ENCODE measurements around the gene UBL4B.

The UBL4B gene

GRCh38 chr1:110113551-110113950 is 1.3 kb downstream of the UBL4B start:
- DNase-seq (ENCODE audit: low read depth in 1 of 2, low spot score in 1 of 2): no peak

DNA sequence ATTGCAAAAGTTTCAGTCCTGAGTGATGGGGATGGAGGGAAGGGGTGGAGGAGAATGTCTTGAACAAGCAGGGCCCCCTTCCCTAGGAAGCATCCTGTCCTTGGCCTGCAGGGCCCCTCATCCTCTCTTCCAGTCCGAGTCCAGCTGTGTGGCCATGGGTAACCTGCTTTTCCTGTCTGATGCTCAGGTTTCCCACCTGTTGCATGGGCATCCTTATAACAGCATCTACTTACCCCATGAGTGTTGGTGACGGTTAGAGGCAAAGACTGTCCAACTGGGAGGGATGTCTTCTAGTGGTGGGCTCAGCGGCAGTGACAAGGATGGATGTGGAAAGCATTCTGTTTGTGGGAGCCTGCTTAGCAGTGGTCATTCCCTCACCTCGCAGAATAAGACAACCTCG is 1.9 kb downstream of the UBL4B start:
- DNase-seq (ENCODE audit: low read depth in 1 of 2, low spot score in 1 of 2): no peak

GRCh38 chr1:110114784-110115183 is 2.5 kb downstream of the UBL4B start:
- DNase-seq (ENCODE audit: low read depth in 1 of 2, low spot score in 1 of 2): no peak

DNA sequence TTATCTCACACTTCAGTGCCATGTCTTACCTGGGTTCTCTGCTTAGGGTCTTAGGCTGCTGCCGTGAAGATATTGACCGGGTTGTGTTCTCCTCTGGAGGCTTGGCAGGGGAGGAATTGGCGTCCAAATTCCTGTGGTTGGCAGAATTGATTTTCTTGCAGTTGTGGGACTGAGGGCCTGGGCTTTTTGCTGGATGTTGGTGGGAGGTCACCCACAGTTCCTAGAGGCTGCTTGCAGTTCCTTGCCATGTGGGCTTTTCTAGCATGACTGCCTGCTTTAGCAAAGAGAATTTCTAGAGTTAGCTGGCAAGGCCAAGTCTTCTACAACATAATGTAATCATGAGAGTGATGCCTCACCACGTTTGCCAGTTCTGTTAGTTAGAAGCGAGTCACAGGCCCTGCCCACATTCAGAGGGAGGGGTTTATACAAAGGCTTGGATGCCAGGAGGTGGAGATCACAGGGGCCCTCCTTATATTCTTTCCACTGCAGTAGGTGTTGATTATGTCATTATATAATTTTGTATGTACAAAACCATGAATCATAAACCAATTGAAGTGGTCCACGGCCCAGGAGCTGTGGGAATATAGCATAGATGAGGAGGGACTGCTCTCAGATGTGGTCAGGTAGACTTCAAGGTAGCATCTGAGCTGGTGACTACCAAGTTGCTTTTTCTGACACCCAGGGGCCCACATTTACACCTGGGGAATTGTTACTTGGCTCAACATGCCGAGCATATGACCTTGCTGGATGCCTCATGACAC is 6.6 kb downstream of the UBL4B start:
- DNase-seq (ENCODE audit: low read depth in 1 of 2, low spot score in 1 of 2): no peak

DNA sequence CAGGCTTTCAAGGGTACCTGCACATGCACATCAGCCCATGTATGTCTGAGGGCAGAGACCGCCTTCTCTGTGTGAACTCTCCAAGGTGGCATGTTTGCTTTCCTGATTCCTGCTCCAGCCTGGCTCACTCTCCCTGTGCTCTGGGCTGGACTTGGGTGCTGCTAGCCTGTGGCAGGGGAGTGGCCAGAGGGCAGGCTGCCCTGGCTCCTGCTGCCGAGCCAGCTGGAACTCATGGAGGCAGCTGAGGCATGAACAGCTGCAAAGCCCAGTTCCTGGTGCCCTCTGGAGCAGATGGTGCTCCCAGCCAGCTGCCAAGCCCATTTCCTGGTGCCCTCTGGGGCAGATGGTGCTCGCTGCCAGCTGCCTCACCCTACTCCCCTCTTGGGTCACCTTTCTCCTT is 7.6 kb downstream of the UBL4B start:
- no peak for DNase-seq (ENCODE audit: low read depth in 1 of 2, low spot score in 1 of 2)

- no peak for DNase-seq (ENCODE audit: low read depth in 1 of 2, low spot score in 1 of 2)
Observed at GRCh38 chr1:110120960-110121561, 8.8 kb downstream of the UBL4B start.

GRCh38 chr1:110123224-110123623 is 11.0 kb downstream of the UBL4B start:
- DNase-seq (ENCODE audit: low read depth in 1 of 2, low spot score in 1 of 2): no peak

- no peak for DNase-seq (ENCODE audit: low read depth in 1 of 2, low spot score in 1 of 2)
Observed at GRCh38 chr1:110125810-110126209, 13.6 kb downstream of the UBL4B start.

GRCh38 chr1:110130113-110130591 is 17.9 kb downstream of the UBL4B start:
- DNase-seq (ENCODE audit: low read depth in 1 of 2, low spot score in 1 of 2): no peak

GRCh38 chr1:110130989-110131388 is 18.7 kb downstream of the UBL4B start:
- DNase-seq (ENCODE audit: low read depth in 1 of 2, low spot score in 1 of 2): no peak

- no peak for DNase-seq (ENCODE audit: low read depth in 1 of 2, low spot score in 1 of 2)
Observed at GRCh38 chr1:110132682-110133081, 20.4 kb downstream of the UBL4B start.

- DNase-seq (ENCODE audit: low read depth in 1 of 2, low spot score in 1 of 2): no peak
Observed at GRCh38 chr1:110133436-110133835, 21.2 kb downstream of the UBL4B start.

DNA sequence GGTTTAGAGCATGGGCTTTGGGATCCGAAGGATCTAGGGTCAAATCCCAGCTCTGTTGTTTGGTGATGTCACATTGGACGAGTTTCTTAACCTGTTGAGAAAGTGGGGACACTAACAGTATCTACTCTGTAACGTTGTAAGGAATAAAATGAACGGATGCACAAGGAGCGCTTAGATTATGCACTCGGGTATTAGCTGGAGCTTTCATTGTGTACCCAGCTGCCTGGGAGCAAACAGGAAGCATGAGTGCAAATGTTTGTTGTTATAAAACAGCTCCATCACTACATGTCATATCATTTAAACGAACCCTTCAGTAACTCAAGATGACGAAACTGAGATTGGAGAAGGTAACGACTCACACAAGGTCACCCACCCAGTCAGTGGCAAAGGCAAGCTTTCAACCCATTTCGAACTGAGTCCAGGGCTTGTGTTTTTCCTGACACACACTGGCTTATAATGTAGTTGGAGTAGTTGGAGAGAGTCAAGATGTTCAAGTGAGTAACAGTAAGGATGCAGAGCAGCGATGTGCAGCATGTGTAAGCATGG is 21.9 kb downstream of the UBL4B start:
- DNase-seq (ENCODE audit: low read depth in 1 of 2, low spot score in 1 of 2): no peak

DNA sequence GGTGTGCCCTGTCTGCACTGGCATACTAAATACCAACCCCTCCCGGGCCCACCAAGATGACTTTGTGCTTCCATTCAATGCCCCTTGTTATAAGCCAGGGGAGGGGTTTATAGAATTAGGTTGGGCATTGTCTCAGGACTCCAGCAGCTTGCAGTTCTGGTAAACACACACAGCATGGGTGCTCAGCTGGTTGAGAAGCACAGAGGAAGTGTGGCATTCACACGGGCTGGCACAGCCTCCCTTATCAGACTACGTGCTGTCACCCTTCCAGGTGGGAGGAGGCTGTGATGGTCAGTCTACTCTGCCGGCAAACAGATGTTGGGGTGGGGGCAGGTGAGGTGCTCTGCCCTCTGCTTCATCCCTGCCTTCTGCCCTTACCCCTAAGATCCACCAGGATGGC is 23.0 kb downstream of the UBL4B start:
- no peak for DNase-seq (ENCODE audit: low read depth in 1 of 2, low spot score in 1 of 2)

- no peak for DNase-seq (ENCODE audit: low read depth in 1 of 2, low spot score in 1 of 2)
Observed at GRCh38 chr1:110135666-110136065, 23.4 kb downstream of the UBL4B start.

DNA sequence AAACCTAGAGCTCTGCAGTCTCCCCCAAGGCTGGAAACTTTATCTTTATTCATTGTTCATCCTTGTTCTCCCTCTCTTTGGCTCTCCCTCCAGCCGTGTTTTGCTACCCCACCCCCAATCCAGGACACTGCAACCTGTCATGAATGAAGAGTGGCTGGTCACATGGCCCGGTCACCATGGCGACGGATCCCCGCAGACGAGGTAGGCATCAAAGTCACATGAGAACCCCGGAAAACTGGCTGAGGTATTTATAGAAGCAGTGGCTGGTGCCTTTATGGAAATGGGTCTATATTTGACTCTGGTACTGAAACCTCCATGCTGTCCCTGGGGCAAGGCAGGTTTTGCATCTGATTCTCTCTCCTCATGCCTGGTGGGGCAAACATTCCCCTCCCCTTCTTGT is 24.7 kb downstream of the UBL4B start:
- no peak for DNase-seq (ENCODE audit: low read depth in 1 of 2, low spot score in 1 of 2)

GRCh38 chr1:110138956-110139355 is 26.7 kb downstream of the UBL4B start:
- no peak for DNase-seq (ENCODE audit: low read depth in 1 of 2, low spot score in 1 of 2)

DNA sequence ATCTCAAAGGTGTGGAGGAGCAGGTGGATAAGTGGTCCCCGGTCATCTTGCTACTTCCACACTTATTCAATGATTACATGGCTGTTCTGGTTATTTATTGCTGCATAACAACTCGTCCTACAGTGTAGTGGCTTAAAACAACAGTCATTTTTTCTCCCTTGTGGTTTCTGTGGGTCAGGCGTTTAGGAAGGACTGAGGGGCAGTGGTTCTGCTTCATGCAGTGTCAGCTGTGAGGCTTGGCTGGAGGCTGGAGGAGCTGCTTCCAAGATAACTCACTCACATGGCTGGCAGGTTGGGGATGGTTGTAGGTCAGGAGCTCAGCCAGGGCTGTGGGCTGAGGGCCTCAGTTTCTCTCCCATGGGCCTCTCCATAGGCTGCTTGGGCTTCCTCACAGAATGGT is 32.1 kb downstream of the UBL4B start:
- DNase-seq (ENCODE audit: low read depth in 1 of 2, low spot score in 1 of 2): no peak

DNA sequence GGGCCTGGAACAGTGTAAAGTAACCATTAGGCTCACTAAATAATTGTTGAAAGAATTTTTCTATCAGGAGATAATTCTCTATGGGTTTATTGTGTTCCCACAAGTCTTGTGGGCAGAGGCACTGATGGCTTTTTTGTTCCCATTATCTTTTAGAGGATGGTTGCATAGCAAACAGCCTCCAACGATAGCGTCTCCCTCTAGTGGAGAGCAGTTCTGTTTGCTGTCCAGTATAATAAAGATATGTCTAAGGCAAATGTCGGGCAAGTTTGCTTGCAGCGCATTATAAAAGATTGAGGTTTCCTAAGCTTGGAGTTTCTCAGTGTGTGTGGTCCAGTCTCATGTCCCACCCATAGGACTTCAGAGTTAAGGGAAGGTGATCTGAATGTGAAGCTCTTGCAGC is 36.7 kb downstream of the UBL4B start:
- DNase-seq (ENCODE audit: low read depth in 1 of 2, low spot score in 1 of 2): no peak

DNA sequence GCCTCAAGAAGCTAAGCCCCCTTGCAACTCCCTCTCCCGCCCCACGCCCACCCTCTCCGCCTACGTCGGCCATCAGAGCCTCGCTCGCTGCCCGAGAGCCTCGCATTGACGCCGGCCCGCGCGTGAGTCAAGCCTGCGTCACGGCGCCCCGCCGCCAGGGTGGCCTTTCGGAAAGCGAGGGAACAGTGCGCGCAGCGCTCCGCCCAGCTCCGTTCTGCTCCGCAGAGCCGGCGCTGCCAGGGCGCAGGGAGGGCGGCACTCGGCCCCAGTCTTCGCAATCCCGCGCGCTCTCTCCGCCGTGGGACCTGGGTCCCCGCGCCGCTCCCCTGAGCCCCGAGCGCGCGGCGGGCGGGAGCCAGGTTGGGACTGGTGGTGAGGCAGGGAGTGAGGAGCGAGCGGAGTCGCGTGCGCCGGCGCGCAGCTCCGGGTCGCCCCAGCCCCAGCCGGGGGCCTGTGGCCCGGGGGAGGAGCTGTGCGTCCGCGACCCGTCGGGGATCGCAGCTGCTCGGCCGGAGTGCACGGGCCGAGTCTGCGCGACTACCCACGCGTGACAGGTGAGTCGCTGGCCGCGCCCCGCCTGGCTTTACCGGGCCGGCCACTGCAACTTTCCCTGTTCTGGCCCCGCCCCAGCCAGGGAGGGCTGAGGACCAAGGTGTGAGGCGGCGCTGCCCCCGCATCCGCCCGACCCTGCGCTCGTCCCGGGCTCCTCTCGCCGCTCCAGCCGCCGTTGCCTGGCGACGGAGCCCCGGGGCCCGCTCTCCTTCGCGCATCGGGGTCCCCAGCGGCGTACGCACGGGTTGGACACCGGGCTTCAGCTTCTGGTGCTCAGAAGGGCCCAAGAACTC is 38.3 kb downstream of the UBL4B start, which contains the start of gene SLC6A17:
SLC6A17 (plus strand) TSS at position 165 of the 845 bp plus-strand sequence. CDS start 16,436 bp downstream, outside the sequence.
- DNase-seq (ENCODE audit: low read depth in 1 of 2, low spot score in 1 of 2): no peak

DNA sequence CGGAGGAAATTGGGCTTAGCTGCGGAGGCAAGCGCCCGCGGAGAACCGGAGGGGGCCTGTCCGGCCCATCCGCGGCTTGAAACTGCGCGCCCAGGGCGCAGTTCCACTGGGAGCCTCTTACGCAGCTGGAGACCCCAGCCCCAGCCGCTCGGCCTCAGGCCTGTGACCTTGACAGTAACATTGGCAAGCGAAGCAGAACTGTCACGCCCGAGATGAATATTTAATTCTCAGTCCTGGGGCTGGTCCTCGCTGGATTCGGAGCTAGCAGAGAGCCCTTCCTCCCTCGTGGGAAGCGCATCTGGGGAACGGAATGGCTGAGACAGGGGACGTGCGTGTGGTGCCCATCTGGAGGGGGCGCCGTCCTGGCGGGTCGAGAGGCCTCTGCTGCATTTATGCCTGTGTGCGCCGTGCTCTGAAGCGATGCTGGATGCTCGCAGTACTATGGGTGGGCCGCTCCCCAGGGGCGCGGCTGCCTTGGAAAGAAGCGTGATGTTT is 39.0 kb downstream of the UBL4B start:
- no peak for DNase-seq (ENCODE audit: low read depth in 1 of 2, low spot score in 1 of 2)
